Vagina (tissue), 2 donors: ENCODE results near the gene ATL1. TPM values are rescaled to one million over a fixed set of nuclear protein-coding genes. Genes with fewer than 3 reads are reported as not detected.
"Not testable (repeated sequence)": the region's sequence is repeated elsewhere in the genome, so short reads cannot be mapped to it uniquely, and the experiment has no call there.

ENCODE experiments used
- DNase-seq, 2 donors: peaks; one replicate each; pipeline ENCODE4 v3.0.0-alpha.2; 2017; ENCODE audit errors: extremely low spot score in 2 of 2
- H3K27ac ChIP-seq: fragments of 200-600 bp; sonication (generic); one replicate; pipeline ENCODE4 v1.5.1; 2019
- H3K27me3 ChIP-seq: fragments of 200-600 bp; sonication (generic); one replicate; pipeline ENCODE4 v1.5.1; 2019
- H3K36me3 ChIP-seq, 2 donors: fragments of 200-600 bp; sonication (generic); one replicate each; pipeline ENCODE4 v1.5.1; 2017 to 2019
- H3K4me1 ChIP-seq: fragments of 200-600 bp; sonication (generic); one replicate; pipeline ENCODE4 v1.5.1; 2019
- H3K4me3 ChIP-seq, 2 donors: fragments of 200-600 bp; sonication (generic); 1 replicate in 1 of 2; 2 replicates in 1 of 2; pipeline ENCODE4 v1.5.1; 2016 to 2019
- H3K9me3 ChIP-seq: fragments of 200-600 bp; sonication (generic); one replicate; pipeline ENCODE4 v1.5.1; 2019
- CTCF ChIP-seq, 3 experiments: fragments of 450-650 bp in 2 of 3; fragments of 200-600 bp in 1 of 3; sonication (generic) in 1 of 3; IDR thresholded peaks; one replicate each; pipeline ENCODE4 v1.5.1; 2017 to 2019; ENCODE audit warnings: antibody characterized with exemption in 3 of 3, mild to moderate bottlenecking in 2 of 3, moderate library complexity in 2 of 3
- POLR2A ChIP-seq, 2 donors: fragments of 450-650 bp; IDR thresholded peaks; one replicate each; pipeline ENCODE4 v1.6.1; 2017; ENCODE audit warnings: antibody characterized with exemption in 2 of 2, mild to moderate bottlenecking in 2 of 2, moderate library complexity in 2 of 2
- POLR2AphosphoS5 ChIP-seq, 2 donors: sonication (generic); formaldehyde crosslinking; IDR thresholded peaks; one replicate each; pipeline ENCODE4 v1.9.0; 2017; ENCODE audit warnings: antibody characterized with exemption in 2 of 2, mild to moderate bottlenecking in 2 of 2, low read depth in 1 of 2; ENCODE audit not compliant: insufficient read depth in 1 of 2
- intact Hi-C: fragments of 100-400 bp; cut with DNase I; formaldehyde crosslinking; loops from one replicate; pipeline ENCODE4 v1.15.1; 2023
- total RNA-seq: library from RNA; depleted of rRNA; stranded (reverse); fragments of >200 nt; gene quantifications from one replicate; pipeline ENCODE4 v1.2.3, GENCODE V29; 2016

ATL1 gene
- total RNA-seq, 1 donor from 2014 or later = 6.9 TPM

GRCh38 chr14:50542941-50543418, 17.0 kb upstream of the ATL1 start:
- Histone ChIP-seq H3K4me3 (no peak overlapping the region), H3K27ac (no peak overlapping the region), H3K4me1 (no peaks in the 10 kb centered on the region), H3K36me3 (no peaks in the 10 kb centered on the region), H3K27me3 (no peaks in the 10 kb centered on the region), H3K9me3 (no peaks in the 10 kb centered on the region)
- DNase-seq = no peak
- intact Hi-C loops = no loop called here
- peak in 1 of 2 donors; percentile 46 for TF ChIP-seq POLR2AphosphoS5 (IDR thresholded peaks at IDR 0.05; ENCODE audit: insufficient read depth in 1 of 2, low read depth in 1 of 2)
- peak in 2 of 3 experiments; percentile 34 to 44 for TF ChIP-seq CTCF (IDR thresholded peaks at IDR 0.05)
- TF ChIP-seq POLR2A (IDR thresholded peaks at IDR 0.05) = no peak

- H3K4me1 ChIP-seq = no peaks in the 10 kb centered on the region
- no peaks in the 10 kb centered on the region for H3K36me3 ChIP-seq
- no peaks in the 10 kb centered on the region for H3K27me3 ChIP-seq
- no peak for DNase-seq
- H3K4me3 ChIP-seq = no peak overlapping the region
- TF ChIP-seq POLR2A (IDR thresholded peaks at IDR 0.05) = no peak
- no peak for TF ChIP-seq POLR2AphosphoS5 (IDR thresholded peaks at IDR 0.05; ENCODE audit: insufficient read depth in 1 of 2, low read depth in 1 of 2)
- no peak for TF ChIP-seq CTCF (IDR thresholded peaks at IDR 0.05)
- H3K27ac ChIP-seq = no peak overlapping the region
- intact Hi-C loops = no loop called here
- no peaks in the 10 kb centered on the region for H3K9me3 ChIP-seq
Measured at GRCh38 chr14:50544911-50545310, 15.0 kb upstream of the ATL1 start.

GRCh38 chr14:50545618-50546017, 14.3 kb upstream of the ATL1 start:
- TF ChIP-seq POLR2A (IDR thresholded peaks at IDR 0.05) (no peak), CTCF (IDR thresholded peaks at IDR 0.05) (no peak), POLR2AphosphoS5 (IDR thresholded peaks at IDR 0.05; ENCODE audit: insufficient read depth in 1 of 2, low read depth in 1 of 2) (no peak)
- intact Hi-C loops = no loop called here
- no peaks in the 10 kb centered on the region for H3K27me3 ChIP-seq
- H3K27ac ChIP-seq = no peak overlapping the region
- H3K4me1 ChIP-seq = no peaks in the 10 kb centered on the region
- no peak for DNase-seq
- H3K9me3 ChIP-seq = no peaks in the 10 kb centered on the region
- H3K36me3 ChIP-seq = no peaks in the 10 kb centered on the region
- no peak overlapping the region for H3K4me3 ChIP-seq

GRCh38 chr14:50550294-50550693, 9.7 kb upstream of the ATL1 start:
- H3K4me1 ChIP-seq = no peaks in the 10 kb centered on the region
- H3K27ac ChIP-seq = no peak overlapping the region
- intact Hi-C loops = no loop called here
- H3K9me3 ChIP-seq = no peaks in the 10 kb centered on the region
- H3K36me3 ChIP-seq = no peaks in the 10 kb centered on the region
- DNase-seq = no peak
- no peaks in the 10 kb centered on the region for H3K27me3 ChIP-seq
- no peak overlapping the region for H3K4me3 ChIP-seq
- TF ChIP-seq CTCF (IDR thresholded peaks at IDR 0.05) (no peak), POLR2A (IDR thresholded peaks at IDR 0.05) (no peak), POLR2AphosphoS5 (IDR thresholded peaks at IDR 0.05; ENCODE audit: insufficient read depth in 1 of 2, low read depth in 1 of 2) (no peak)

- H3K9me3 ChIP-seq = no peaks in the 10 kb centered on the region
- no peaks in the 10 kb centered on the region for H3K36me3 ChIP-seq
- TF ChIP-seq POLR2A (IDR thresholded peaks at IDR 0.05) = no peak
- TF ChIP-seq POLR2AphosphoS5 (IDR thresholded peaks at IDR 0.05; ENCODE audit: insufficient read depth in 1 of 2, low read depth in 1 of 2) = no peak
- no peak for TF ChIP-seq CTCF (IDR thresholded peaks at IDR 0.05)
- no peak for DNase-seq
- H3K4me3 ChIP-seq = no peak overlapping the region
- no peak overlapping the region for H3K27ac ChIP-seq
- H3K27me3 ChIP-seq = no peaks in the 10 kb centered on the region
- intact Hi-C loops = no loop called here
- no peaks in the 10 kb centered on the region for H3K4me1 ChIP-seq
Measured at GRCh38 chr14:50551877-50552276, 8.1 kb upstream of the ATL1 start.

GRCh38 chr14:50552796-50553195, 7.1 kb upstream of the ATL1 start:
- DNase-seq, H3K9me3 ChIP-seq, H3K4me3 ChIP-seq, H3K27ac ChIP-seq, intact Hi-C loops, H3K27me3 ChIP-seq, H3K36me3 ChIP-seq, H3K4me1 ChIP-seq: not testable (repeated sequence)
